ENCODE data around the gene NKD1.

DNA sequence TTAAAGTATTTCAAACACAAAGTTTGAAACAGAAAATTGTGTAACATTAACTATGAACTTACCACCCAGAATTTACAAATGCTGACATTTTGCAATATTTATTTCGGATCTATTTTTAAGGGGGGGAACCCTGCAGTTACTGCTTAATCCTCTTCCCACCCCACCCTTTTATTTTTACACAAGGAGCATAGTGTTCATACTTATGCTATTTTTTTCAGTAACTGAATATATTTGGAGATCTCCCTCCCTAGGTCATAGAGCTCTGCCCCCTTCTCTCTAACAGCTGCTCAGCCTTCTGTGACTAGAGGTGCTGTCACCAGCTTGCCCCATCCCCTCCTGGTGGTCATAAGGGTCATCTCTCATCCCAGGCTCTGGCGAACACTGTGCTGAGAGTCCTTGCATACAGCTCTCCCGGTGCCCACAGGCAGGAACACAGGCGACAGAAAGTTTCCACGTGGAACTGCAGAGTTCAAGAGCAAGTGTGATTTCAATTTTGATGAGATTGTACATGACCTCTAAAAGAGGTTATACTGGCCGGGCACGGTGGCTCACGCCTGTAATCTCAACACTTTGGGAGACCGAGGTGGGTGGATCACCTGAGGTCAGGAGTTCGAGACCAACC lies 88.7 kb downstream of the NKD1 start:
- TF ChIP-seq, protein P1, sequence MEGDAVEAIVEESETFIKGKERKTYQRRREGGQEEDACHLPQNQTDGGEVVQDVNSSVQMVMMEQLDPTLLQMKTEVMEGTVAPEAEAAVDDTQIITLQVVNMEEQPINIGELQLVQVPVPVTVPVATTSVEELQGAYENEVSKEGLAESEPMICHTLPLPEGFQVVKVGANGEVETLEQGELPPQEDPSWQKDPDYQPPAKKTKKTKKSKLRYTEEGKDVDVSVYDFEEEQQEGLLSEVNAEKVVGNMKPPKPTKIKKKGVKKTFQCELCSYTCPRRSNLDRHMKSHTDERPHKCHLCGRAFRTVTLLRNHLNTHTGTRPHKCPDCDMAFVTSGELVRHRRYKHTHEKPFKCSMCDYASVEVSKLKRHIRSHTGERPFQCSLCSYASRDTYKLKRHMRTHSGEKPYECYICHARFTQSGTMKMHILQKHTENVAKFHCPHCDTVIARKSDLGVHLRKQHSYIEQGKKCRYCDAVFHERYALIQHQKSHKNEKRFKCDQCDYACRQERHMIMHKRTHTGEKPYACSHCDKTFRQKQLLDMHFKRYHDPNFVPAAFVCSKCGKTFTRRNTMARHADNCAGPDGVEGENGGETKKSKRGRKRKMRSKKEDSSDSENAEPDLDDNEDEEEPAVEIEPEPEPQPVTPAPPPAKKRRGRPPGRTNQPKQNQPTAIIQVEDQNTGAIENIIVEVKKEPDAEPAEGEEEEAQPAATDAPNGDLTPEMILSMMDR (conservative IDR thresholded peaks at IDR 0.05; ENCODE audit: low read length), result no peak
- no peak for TF ChIP-seq EZH2phosphoT487 (IDR thresholded peaks at IDR 0.05; ENCODE audit: borderline replicate concordance, low read depth, low read length)
